Neuronal stem cell (in vitro differentiated cells): ENCODE data around the gene ALDH1A3.

Experiments
- DNase-seq: peaks from one replicate; pipeline ENCODE4 v3.0.0-alpha.2; 2013; ENCODE audit warnings: low spot score
- H2AFZ ChIP-seq: one replicate; pipeline ENCODE4 v1.6.1; 2013; ENCODE audit warnings: mild to moderate bottlenecking, low read length, inconsistent platforms
- H2AK5ac ChIP-seq: 2 replicates; pipeline ENCODE4 v1.6.1; 2013; ENCODE audit warnings: low read depth, mild to moderate bottlenecking, inconsistent platforms, low read length, moderate library complexity, mixed read lengths
- H2BK120ac ChIP-seq: 2 replicates; pipeline ENCODE4 v1.6.1; 2013; ENCODE audit warnings: low read depth, mild to moderate bottlenecking, inconsistent platforms, low read length, moderate library complexity, mixed read lengths
- H2BK12ac ChIP-seq: one replicate; pipeline ENCODE4 v1.6.1; 2013; ENCODE audit warnings: low read length, inconsistent platforms
- H2BK15ac ChIP-seq: 2 replicates; pipeline ENCODE4 v1.6.1; 2013; ENCODE audit warnings: mild to moderate bottlenecking, low read length, inconsistent platforms, mixed read lengths
- H2BK5ac ChIP-seq: one replicate; pipeline ENCODE4 v1.6.1; 2013; ENCODE audit warnings: inconsistent platforms, mild to moderate bottlenecking, low read length, moderate library complexity
- H3K14ac ChIP-seq: one replicate; pipeline ENCODE4 v1.6.1; 2013; ENCODE audit warnings: low read length, inconsistent platforms
- H3K18ac ChIP-seq: 2 replicates; pipeline ENCODE4 v1.6.1; 2013; ENCODE audit warnings: low read length, inconsistent platforms
- H3K23ac ChIP-seq: 2 replicates; pipeline ENCODE4 v1.6.1; 2013; ENCODE audit warnings: low read depth, mild to moderate bottlenecking, mixed read lengths, low read length, inconsistent platforms; ENCODE audit not compliant: poor library complexity
- H3K27ac ChIP-seq: replicated peaks from 3 replicates; pipeline ENCODE4 v1.5.1; 2013; ENCODE audit warnings: low read length, inconsistent platforms
- H3K27me3 ChIP-seq, 3 experiments: 2 replicates each; pipeline ENCODE4 v1.6.1; 2013; ENCODE audit warnings: low read length in 3 of 3, mild to moderate bottlenecking in 2 of 3, inconsistent platforms in 1 of 3, low read depth in 1 of 3, mixed read lengths in 1 of 3, moderate library complexity in 1 of 3; ENCODE audit not compliant: control insufficient read depth in 3 of 3, insufficient read depth in 3 of 3
- H3K36me3 ChIP-seq, 2 donors: replicated peaks in 1 of 2; 2 replicates each; pipeline ENCODE4 v1.6.1; 2013; ENCODE audit warnings: low read length in 2 of 2; ENCODE audit not compliant: control insufficient read depth in 2 of 2, insufficient read depth in 2 of 2
- H3K4ac ChIP-seq: 2 replicates; pipeline ENCODE4 v1.6.1; 2013; ENCODE audit warnings: inconsistent platforms, mild to moderate bottlenecking, low read length, moderate library complexity
- H3K4me1 ChIP-seq, 2 donors: 1 replicate in 1 of 2; 2 replicates in 1 of 2; pipeline ENCODE4 v1.6.1; 2013; ENCODE audit warnings: low read length in 2 of 2, low read depth in 1 of 2; ENCODE audit not compliant: control insufficient read depth in 2 of 2, insufficient read depth in 1 of 2
- H3K4me2 ChIP-seq: one replicate; pipeline ENCODE4 v1.6.1; 2013; ENCODE audit warnings: mild to moderate bottlenecking, low read length, inconsistent platforms; ENCODE audit not compliant: insufficient read depth, poor library complexity, severe bottlenecking
- H3K4me3 ChIP-seq, 2 donors: 2 replicates each; pipeline ENCODE4 v1.5.1; 2013; ENCODE audit warnings: low read length in 2 of 2, mild to moderate bottlenecking in 2 of 2, inconsistent platforms in 1 of 2, moderate library complexity in 1 of 2
- H3K79me1 ChIP-seq: one replicate; pipeline ENCODE4 v1.6.1; 2013; ENCODE audit warnings: low read depth, mild to moderate bottlenecking, inconsistent platforms, low read length, moderate library complexity
- H3K9ac ChIP-seq: one replicate; pipeline ENCODE4 v1.6.1; 2013; ENCODE audit warnings: mild to moderate bottlenecking, low read depth, low read length, inconsistent platforms; ENCODE audit not compliant: poor library complexity
- H3K9me3 ChIP-seq, 2 donors: replicated peaks in 1 of 2; 2 replicates each; pipeline versions ENCODE3 to v1.6.1; 2013; ENCODE audit warnings: low read length in 2 of 2, mild to moderate bottlenecking in 2 of 2, inconsistent platforms in 1 of 2, low read depth in 1 of 2, mixed read lengths in 1 of 2, moderate library complexity in 1 of 2; ENCODE audit not compliant: control insufficient read depth in 2 of 2, insufficient read depth in 1 of 2
- H4K8ac ChIP-seq: one replicate; pipeline ENCODE4 v1.6.1; 2013; ENCODE audit warnings: low read depth, mild to moderate bottlenecking, inconsistent platforms, low read length, moderate library complexity
- H4K91ac ChIP-seq: one replicate; pipeline ENCODE4 v1.6.1; 2013; ENCODE audit warnings: low read length, low read depth, mild to moderate bottlenecking, inconsistent platforms; ENCODE audit not compliant: poor library complexity
- WGBS, 2 donors: extraction: QIAGEN DNeasy Blood & Tissue Kit; methylation state at CpG; one replicate each; pipeline ENCODE4 v1.1.7; 2013; ENCODE audit warnings: missing lambda C conversion rate in 2 of 2, mixed read lengths in 1 of 2; ENCODE audit not compliant: insufficient read length in 2 of 2, insufficient replicate concordance in 1 of 2; ENCODE audit errors: extremely low coverage in 2 of 2; 5-methylcytosine and 5-hydroxymethylcytosine counted together

ALDH1A3 gene

GRCh38 chr15:100841426-100841825 is 38.2 kb upstream of the ALDH1A3 start:
- Histone ChIP-seq H3K9me3 (no peaks in the 10 kb centered on the region), H3K36me3 (no peaks in the 10 kb centered on the region), H3K14ac (no peak overlapping the region), H2BK12ac (no peak overlapping the region), H3K9ac (no peak overlapping the region), H2BK5ac (no peak overlapping the region), H3K79me1 (no peaks in the 10 kb centered on the region), H3K4me3 (no peak overlapping the region), H3K27ac (no peak overlapping the region), H3K4ac (no peak overlapping the region), H2AK5ac (no peak overlapping the region), H2AFZ (no peak overlapping the region), H4K91ac (no peak overlapping the region), H3K4me2 (no peak overlapping the region), H4K8ac (no peak overlapping the region), H2BK120ac (no peak overlapping the region), H3K4me1 (peaks cover 0 to 3% of the 10 kb centered on the region in 2 donors), H3K23ac (no peak overlapping the region), H2BK15ac (no peak overlapping the region), H3K27me3 (no peaks in the 10 kb centered on the region), H3K18ac (no peak overlapping the region)
- WGBS, 2 donors = no CpG with 5 or more reads among the region's 3 CpGs
- DNase-seq = no peak

- no peak overlapping the region for H4K91ac ChIP-seq
- no peak overlapping the region for H2BK5ac ChIP-seq
- peaks cover 0 to 3% of the 10 kb centered on the region in 2 donors for H3K4me1 ChIP-seq
- no peak overlapping the region for H4K8ac ChIP-seq
- no peak overlapping the region for H3K18ac ChIP-seq
- no peak overlapping the region for H3K27ac ChIP-seq
- no peaks in the 10 kb centered on the region for H3K36me3 ChIP-seq
- H2AFZ ChIP-seq = no peak overlapping the region
- no peak overlapping the region for H3K23ac ChIP-seq
- H3K79me1 ChIP-seq = no peaks in the 10 kb centered on the region
- no peak overlapping the region for H3K4ac ChIP-seq
- no peak overlapping the region for H3K9ac ChIP-seq
- no peak for DNase-seq
- H2BK15ac ChIP-seq = no peak overlapping the region
- no peak overlapping the region for H3K14ac ChIP-seq
- no peak overlapping the region for H2BK12ac ChIP-seq
- H3K9me3 ChIP-seq = no peaks in the 10 kb centered on the region
- WGBS, 2 donors = no CpG with 5 or more reads among the region's 14 CpGs
- no peak overlapping the region for H3K4me3 ChIP-seq
- H2BK120ac ChIP-seq = no peak overlapping the region
- no peak overlapping the region for H3K4me2 ChIP-seq
- no peak overlapping the region for H2AK5ac ChIP-seq
- no peaks in the 10 kb centered on the region for H3K27me3 ChIP-seq
These were observed 36.6 kb upstream of the ALDH1A3 start for GRCh38 chr15:100842756-100843730.

- no peak overlapping the region for H2BK120ac ChIP-seq
- no peak overlapping the region for H3K23ac ChIP-seq
- H3K18ac ChIP-seq = no peak overlapping the region
- no peak overlapping the region for H3K4me2 ChIP-seq
- no peak overlapping the region for H2BK12ac ChIP-seq
- H2BK15ac ChIP-seq = no peak overlapping the region
- no peak overlapping the region for H3K14ac ChIP-seq
- no peaks in the 10 kb centered on the region for H3K27me3 ChIP-seq
- DNase-seq = no peak
- H4K8ac ChIP-seq = no peak overlapping the region
- H3K36me3 ChIP-seq = no peaks in the 10 kb centered on the region
- peaks cover 0 to 3% of the 10 kb centered on the region in 2 donors for H3K4me1 ChIP-seq
- no peak overlapping the region for H3K27ac ChIP-seq
- H3K4ac ChIP-seq = no peak overlapping the region
- no peak overlapping the region for H2AFZ ChIP-seq
- H2AK5ac ChIP-seq = no peak overlapping the region
- no peaks in the 10 kb centered on the region for H3K79me1 ChIP-seq
- H4K91ac ChIP-seq = no peak overlapping the region
- no peak overlapping the region for H2BK5ac ChIP-seq
- no peak overlapping the region for H3K4me3 ChIP-seq
- no peak overlapping the region for H3K9ac ChIP-seq
- WGBS, 2 donors = no CpG with 5 or more reads among the region's 8 CpGs
- no peaks in the 10 kb centered on the region for H3K9me3 ChIP-seq
These were observed 35.5 kb upstream of the ALDH1A3 start for GRCh38 chr15:100844167-100844566.

GRCh38 chr15:100844778-100845177 is 34.9 kb upstream of the ALDH1A3 start:
- H2BK5ac ChIP-seq = peak overlapping the region; percentile 57
- no peak overlapping the region for H2AFZ ChIP-seq
- H4K91ac ChIP-seq = peak overlapping the region; percentile 58
- H2BK12ac ChIP-seq = no peak overlapping the region
- H3K9me3 ChIP-seq = peaks cover 0 to 1% of the 10 kb centered on the region in 2 donors
- no peak overlapping the region for H3K4ac ChIP-seq
- peak overlapping the region; percentile 95 for H3K14ac ChIP-seq
- H3K23ac ChIP-seq = no peak overlapping the region
- H2BK120ac ChIP-seq = no peak overlapping the region
- no peaks in the 10 kb centered on the region for H3K36me3 ChIP-seq
- no peak overlapping the region for H3K4me3 ChIP-seq
- H3K79me1 ChIP-seq = no peaks in the 10 kb centered on the region
- H3K27me3 ChIP-seq = no peaks in the 10 kb centered on the region
- no peak overlapping the region for H2AK5ac ChIP-seq
- WGBS, 2 donors = no CpG with 5 or more reads among the region's 9 CpGs
- H4K8ac ChIP-seq = no peak overlapping the region
- no peak overlapping the region for H2BK15ac ChIP-seq
- no peak for DNase-seq
- H3K27ac ChIP-seq = no peak overlapping the region
- H3K4me1 ChIP-seq = peaks cover 0 to 3% of the 10 kb centered on the region in 2 donors
- H3K9ac ChIP-seq = no peak overlapping the region
- no peak overlapping the region for H3K4me2 ChIP-seq
- no peak overlapping the region for H3K18ac ChIP-seq
